Activated T-helper 1 cell treated with anti-CD3 and anti-CD28 coated beads, Interleukin-12 subunit alpha, Interleukin-12 subunit beta, Interleukin-2, Interleukin-4 antibody, amounts not matched to agents 30 ng/mL and 10 ng/mL and 1 ng/mL, durations not matched to agents 14 hours and 24 hours and 36 hours (primary cell): Measurements from ENCODE around the gene ELOVL1. TPM values are rescaled to one million over a fixed set of nuclear protein-coding genes. Genes with fewer than 3 reads are reported as not detected.
"Not testable (repeated sequence)": the region's sequence is repeated elsewhere in the genome, so short reads cannot be mapped to it uniquely, and the experiment has no call there.

ENCODE experiments used
- DNase-seq: peaks from one replicate; pipeline ENCODE4 v3.0.0; 2021; ENCODE audit warnings: low spot score
- H3K27ac Mint-ChIP-seq: one replicate; pipeline ENCODE4 v1.8.0; 2021; ENCODE audit warnings: mild to moderate bottlenecking, mixed read lengths
- H3K27me3 Mint-ChIP-seq: one replicate; pipeline ENCODE4 v1.8.0; 2022; ENCODE audit warnings: mild to moderate bottlenecking, moderate library complexity, mixed read lengths; ENCODE audit not compliant: insufficient read depth
- H3K36me3 Mint-ChIP-seq: one replicate; pipeline ENCODE4 v1.8.0; 2021; ENCODE audit warnings: low read depth, mixed read lengths
- H3K4me1 Mint-ChIP-seq: one replicate; pipeline ENCODE4 v1.8.0; 2021; ENCODE audit warnings: low read depth, mixed read lengths
- H3K4me3 Mint-ChIP-seq: one replicate; pipeline ENCODE4 v1.8.0; 2021; ENCODE audit warnings: mild to moderate bottlenecking, moderate library complexity, mixed read lengths
- H3K9me3 Mint-ChIP-seq: one replicate; pipeline ENCODE4 v1.8.0; 2021; ENCODE audit warnings: mixed read lengths
- intact Hi-C: fragments of 100-400 bp; cut with micrococcal nuclease; formaldehyde crosslinking; loops from one replicate; pipeline ENCODE4 v1.15.1; 2024
- total RNA-seq: library from RNA; stranded (reverse); gene quantifications from 2 replicates; pipeline ENCODE4 v1.2.3, GENCODE V29; 2022

ELOVL1 gene
- total RNA-seq, 1 donor from 2014 or later = 85.7 TPM

DNA sequence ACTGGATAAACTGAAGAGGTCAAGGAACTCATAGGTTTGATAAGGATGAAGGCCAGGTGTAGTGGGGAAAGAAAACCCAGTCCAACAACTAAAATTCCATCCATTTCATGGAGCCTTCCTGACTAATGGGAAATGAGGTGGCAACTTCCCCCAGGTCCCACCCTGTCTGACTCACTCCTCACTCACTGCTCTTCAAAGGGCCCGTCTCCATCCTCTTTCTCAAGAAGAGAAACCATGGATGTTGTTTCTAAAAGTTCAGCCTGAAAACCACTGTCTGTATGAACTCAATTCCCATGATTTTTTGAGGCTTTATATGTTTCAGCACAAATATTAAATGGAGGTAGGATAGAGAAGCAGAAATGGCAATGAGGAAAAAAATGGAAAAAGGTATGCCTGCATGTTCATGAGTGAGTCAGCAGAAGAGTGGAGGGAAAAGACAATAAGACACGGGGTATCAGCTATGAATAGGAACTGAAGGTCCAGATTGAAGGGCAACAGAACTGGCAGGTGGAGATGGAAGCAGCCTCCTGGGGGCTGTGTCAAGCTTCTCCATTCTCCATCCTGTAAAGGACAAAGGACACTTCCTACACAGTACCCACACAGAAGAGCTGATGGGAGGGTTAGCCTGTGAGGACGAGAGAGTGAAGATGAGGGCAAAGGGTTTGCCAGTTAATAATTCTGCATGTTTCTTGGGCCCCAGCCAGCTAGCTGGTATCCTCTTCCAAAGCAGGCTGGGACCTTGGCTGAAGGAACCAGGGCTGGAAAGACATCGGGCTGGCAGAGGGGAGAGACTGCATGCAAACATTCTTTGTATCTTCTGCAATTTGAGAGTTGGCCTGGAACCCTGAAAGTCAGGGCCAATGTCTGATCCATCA is 5.5 kb upstream of the ELOVL1 start:
- Mint-ChIP-seq H3K36me3 (peaks cover 9% of the 10 kb centered on the region), H3K4me1 (peaks cover 13% of the 10 kb centered on the region), H3K9me3 (no peaks in the 10 kb centered on the region), H3K27me3 (no peaks in the 10 kb centered on the region), H3K4me3 (no peak overlapping the region), H3K27ac (no peak overlapping the region)
- intact Hi-C loops = no loop called here
- DNase-seq = no peak

GRCh38 chr1:43372172-43372571 is 4.4 kb upstream of the ELOVL1 start:
- Mint-ChIP-seq H3K4me3 (no peak overlapping the region), H3K27me3 (no peaks in the 10 kb centered on the region), H3K27ac (no peak overlapping the region), H3K9me3 (no peaks in the 10 kb centered on the region), H3K4me1 (peaks cover 15% of the 10 kb centered on the region), H3K36me3 (peaks cover 8% of the 10 kb centered on the region)
- intact Hi-C loops = no loop called here
- no peak for DNase-seq

DNA sequence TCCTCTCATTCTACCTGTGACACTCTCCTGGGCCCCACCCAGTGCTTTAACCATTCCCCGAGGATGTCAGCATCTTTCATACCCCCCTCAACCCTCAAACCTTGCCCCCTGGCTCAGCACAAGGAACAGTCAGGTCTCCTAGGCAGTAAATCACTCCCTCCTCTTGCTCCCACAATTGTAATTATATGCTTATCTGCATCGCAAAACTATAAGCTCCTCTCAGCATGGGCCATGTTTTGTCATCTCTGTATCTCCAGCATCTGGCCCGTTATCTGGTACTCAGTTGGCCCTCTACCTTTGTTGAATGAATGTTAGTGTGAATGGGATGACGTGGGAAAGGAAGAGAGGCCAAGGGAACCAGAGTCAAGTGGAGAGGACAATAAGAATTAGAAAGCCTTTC is 2.8 kb upstream of the ELOVL1 start:
- Mint-ChIP-seq H3K4me3 (peak overlapping the region; percentile 24), H3K27me3 (no peaks in the 10 kb centered on the region), H3K4me1 (peaks cover 22% of the 10 kb centered on the region), H3K36me3 (peaks cover 10% of the 10 kb centered on the region), H3K9me3 (no peaks in the 10 kb centered on the region), H3K27ac (no peak overlapping the region)
- intact Hi-C loops = no loop called here
- DNase-seq = no peak

DNA sequence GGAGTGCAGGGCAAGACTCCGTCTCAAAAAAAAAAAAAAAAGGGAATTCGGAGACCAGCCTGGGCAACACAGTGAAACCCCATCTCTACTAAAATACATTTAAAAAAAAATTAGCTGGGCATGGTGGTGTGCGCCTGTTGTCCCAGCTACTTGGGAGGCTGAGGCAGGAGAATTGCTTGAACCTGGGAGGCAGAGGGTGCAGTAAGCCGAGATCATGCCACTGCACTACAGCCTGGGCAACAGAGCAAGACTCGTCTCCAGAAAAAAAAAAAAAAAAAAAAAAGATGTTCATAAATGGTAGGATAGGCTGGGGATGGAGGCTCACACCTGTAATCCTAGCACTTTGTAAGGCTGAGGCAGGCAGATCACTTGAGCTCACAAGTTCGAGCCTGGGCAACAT is 2.0 kb upstream of the ELOVL1 start:
- H3K36me3 Mint-ChIP-seq = peaks cover 17% of the 10 kb centered on the region
- intact Hi-C loops = loop anchor here (5.0 to 10.0 kb wide), 6 partner anchors 97 to 687 kb away; partner anchors contain the start of genes ATP6V0B, B4GALT2, DPH2 and ST3GAL3

DNA sequence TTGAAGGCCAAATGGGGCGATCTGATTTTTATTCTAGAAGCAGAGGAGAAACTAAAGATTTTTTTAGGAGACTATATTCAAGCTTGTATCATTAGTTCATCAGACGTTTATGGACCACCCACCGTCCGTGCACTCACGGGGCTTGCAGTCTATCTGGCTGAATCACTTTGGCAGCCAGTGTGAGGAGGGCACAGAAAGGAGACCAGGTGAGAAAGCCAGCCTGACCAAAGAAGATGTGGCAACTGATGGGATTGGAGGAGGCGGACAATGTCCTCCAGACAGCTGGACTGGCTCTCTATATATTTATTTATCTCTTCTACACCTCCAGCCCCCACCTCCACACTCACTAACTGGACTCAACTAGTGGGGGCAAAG is 822 bp upstream of the ELOVL1 start:
- H3K9me3 Mint-ChIP-seq = no peaks in the 10 kb centered on the region
- peak overlapping the region; percentile 85 for H3K27ac Mint-ChIP-seq
- peaks cover 39% of the 10 kb centered on the region for H3K4me1 Mint-ChIP-seq
- H3K36me3 Mint-ChIP-seq = peaks cover 27% of the 10 kb centered on the region
- DNase-seq = no peak
- intact Hi-C loops = loop anchor here (1.0 to 10.0 kb wide), 13 partner anchors 10 to 686 kb away; partner anchors contain the start of genes ATP6V0B, B4GALT2, CDC20 and CFAP57
- H3K27me3 Mint-ChIP-seq = no peaks in the 10 kb centered on the region
- H3K4me3 Mint-ChIP-seq = peak overlapping the region; percentile 88

More for the DNA sequence above, 2.0 kb upstream of the ELOVL1 start:
- H3K4me3 Mint-ChIP-seq = peak overlapping the region; percentile 16
- H3K27ac Mint-ChIP-seq, H3K9me3 Mint-ChIP-seq, H3K27me3 Mint-ChIP-seq, DNase-seq: not testable (repeated sequence)
- H3K4me1 Mint-ChIP-seq = peaks cover 30% of the 10 kb centered on the region

GRCh38 chr1:43367026-43367903 is 546 bp downstream of the ELOVL1 start:
- peaks cover 35% of the 10 kb centered on the region for H3K36me3 Mint-ChIP-seq
- intact Hi-C loops = loop anchor here (5.0 to 10.0 kb wide), 6 partner anchors 95 to 685 kb away; partner anchors contain the start of genes ATP6V0B, B4GALT2, DPH2 and ST3GAL3
- H3K4me1 Mint-ChIP-seq = peaks cover 46% of the 10 kb centered on the region
- peak overlapping the region; percentile 86 for H3K27ac Mint-ChIP-seq
- peak; percentile 18 for DNase-seq
- peak overlapping the region; percentile 92 for H3K4me3 Mint-ChIP-seq
- H3K27me3 Mint-ChIP-seq = no peaks in the 10 kb centered on the region
- H3K9me3 Mint-ChIP-seq = no peaks in the 10 kb centered on the region

- intact Hi-C loops = loop anchor here (5.0 to 10.0 kb wide), 6 partner anchors 94 to 684 kb away; partner anchors contain the start of genes ATP6V0B, B4GALT2, DPH2 and ST3GAL3
- DNase-seq = no peak
- no peaks in the 10 kb centered on the region for H3K27me3 Mint-ChIP-seq
- H3K4me3 Mint-ChIP-seq = peak overlapping the region; percentile 92
- H3K27ac Mint-ChIP-seq = peak overlapping the region; percentile 86
- H3K9me3 Mint-ChIP-seq = no peaks in the 10 kb centered on the region
- H3K4me1 Mint-ChIP-seq = peaks cover 53% of the 10 kb centered on the region
- H3K36me3 Mint-ChIP-seq = peaks cover 42% of the 10 kb centered on the region
Observed at GRCh38 chr1:43366601-43367025, 1.2 kb downstream of the ELOVL1 start.

- Mint-ChIP-seq H3K9me3 (no peaks in the 10 kb centered on the region), H3K4me1 (peaks cover 57% of the 10 kb centered on the region), H3K36me3 (peaks cover 46% of the 10 kb centered on the region), H3K27me3 (no peaks in the 10 kb centered on the region), H3K27ac (peak overlapping the region; percentile 75), H3K4me3 (peak overlapping the region; percentile 92)
- DNase-seq = no peak
- intact Hi-C loops = loop anchor here (5.0 to 10.0 kb wide), 6 partner anchors 94 to 684 kb away; partner anchors contain the start of genes ATP6V0B, B4GALT2, DPH2 and ST3GAL3
Observed at GRCh38 chr1:43366179-43366578, 1.6 kb downstream of the ELOVL1 start.

DNA sequence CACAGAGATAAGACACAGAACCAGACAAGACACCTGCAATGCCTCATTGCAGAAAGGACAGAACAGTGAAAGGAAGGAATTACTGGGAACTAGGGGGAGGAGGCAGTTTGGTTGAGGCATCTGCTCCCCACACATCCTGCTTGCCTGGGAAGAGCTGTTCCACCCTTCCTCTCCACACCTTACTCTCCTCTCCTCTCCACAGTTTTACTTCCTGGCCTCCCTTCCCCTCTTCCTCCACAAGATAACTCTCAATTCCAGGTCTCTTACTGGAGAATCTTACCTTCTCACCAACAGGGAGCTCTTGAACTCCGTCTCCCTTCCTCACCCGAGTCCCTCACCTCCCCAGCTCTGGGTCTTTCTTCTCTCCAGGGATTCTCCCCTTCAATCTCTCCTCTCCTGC is 2.1 kb downstream of the ELOVL1 start:
- H3K36me3 Mint-ChIP-seq = peaks cover 51% of the 10 kb centered on the region
- no peak for DNase-seq
- peak overlapping the region; percentile 75 for H3K27ac Mint-ChIP-seq
- H3K9me3 Mint-ChIP-seq = no peaks in the 10 kb centered on the region
- peak overlapping the region; percentile 92 for H3K4me3 Mint-ChIP-seq
- intact Hi-C loops = loop anchor here (5.0 to 10.0 kb wide), 6 partner anchors 93 to 683 kb away; partner anchors contain the start of genes ATP6V0B, B4GALT2, DPH2 and ST3GAL3
- peaks cover 59% of the 10 kb centered on the region for H3K4me1 Mint-ChIP-seq
- H3K27me3 Mint-ChIP-seq = no peaks in the 10 kb centered on the region

GRCh38 chr1:43363935-43364525 is 3.8 kb downstream of the ELOVL1 start:
- Mint-ChIP-seq H3K9me3 (no peaks in the 10 kb centered on the region), H3K27ac (peak overlapping the region; percentile 16), H3K4me3 (peak overlapping the region; percentile 41), H3K36me3 (peaks cover 63% of the 10 kb centered on the region), H3K27me3 (no peaks in the 10 kb centered on the region), H3K4me1 (peaks cover 69% of the 10 kb centered on the region)
- intact Hi-C loops = loop anchor here (10.0 kb wide), 3 partner anchors 341 to 611 kb away; partner anchors contain the start of genes ATP6V0B, B4GALT2, DPH2 and ST3GAL3
- DNase-seq = no peak

DNA sequence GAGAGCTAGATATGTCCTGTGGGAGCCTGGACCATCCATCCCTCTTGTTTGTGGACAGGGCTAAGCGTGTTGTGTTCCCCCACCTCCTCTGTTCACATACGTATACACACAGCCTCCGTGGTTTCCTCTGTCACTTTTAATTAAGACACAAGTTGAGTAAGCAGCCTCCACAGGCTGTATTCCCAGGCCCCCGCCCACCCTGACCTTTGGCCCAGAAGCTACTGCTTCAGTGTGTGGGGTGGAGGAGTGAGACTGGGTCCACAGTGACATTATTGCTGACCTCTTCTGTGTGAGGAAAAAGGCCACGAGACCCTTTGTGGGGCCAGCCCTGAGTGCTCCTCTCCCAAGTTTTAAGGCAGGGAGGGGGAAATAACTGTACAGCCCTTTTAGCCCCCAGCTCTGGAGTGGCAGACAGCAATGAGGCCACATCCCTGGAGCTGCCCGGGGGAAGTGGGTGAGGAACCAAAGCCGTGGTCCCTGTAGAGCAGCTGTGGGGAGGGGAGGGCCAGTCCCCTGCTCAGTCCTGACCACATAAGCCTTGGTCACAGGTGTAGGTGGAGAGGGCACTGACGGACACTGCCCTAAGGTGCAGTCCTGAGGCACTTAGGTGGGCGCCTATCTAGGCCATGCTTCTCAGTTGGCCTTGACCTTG is 4.4 kb downstream of the ELOVL1 start:
- peaks cover 62% of the 10 kb centered on the region for H3K36me3 Mint-ChIP-seq
- H3K4me1 Mint-ChIP-seq = peaks cover 65% of the 10 kb centered on the region
- H3K9me3 Mint-ChIP-seq = no peaks in the 10 kb centered on the region
- H3K4me3 Mint-ChIP-seq = peak overlapping the region; percentile 41
- DNase-seq = no peak
- intact Hi-C loops = loop anchor here (10.0 kb wide), 3 partner anchors 341 to 611 kb away; partner anchors contain the start of genes ATP6V0B, B4GALT2, DPH2 and ST3GAL3
- H3K27ac Mint-ChIP-seq = no peak overlapping the region
- H3K27me3 Mint-ChIP-seq = no peaks in the 10 kb centered on the region
